ENCODE results near the gene CAPN11. TPM values are rescaled to one million over a fixed set of nuclear protein-coding genes. Genes with fewer than 3 reads are reported as not detected.
A peak's percentile ranks its signal among the peaks of the same experiment; 100 is the strongest.

CAPN11 gene
- total RNA-seq, 6 experiments from 2014 or later: 0.22 to 0.31 TPM; not detected in 4

DNA sequence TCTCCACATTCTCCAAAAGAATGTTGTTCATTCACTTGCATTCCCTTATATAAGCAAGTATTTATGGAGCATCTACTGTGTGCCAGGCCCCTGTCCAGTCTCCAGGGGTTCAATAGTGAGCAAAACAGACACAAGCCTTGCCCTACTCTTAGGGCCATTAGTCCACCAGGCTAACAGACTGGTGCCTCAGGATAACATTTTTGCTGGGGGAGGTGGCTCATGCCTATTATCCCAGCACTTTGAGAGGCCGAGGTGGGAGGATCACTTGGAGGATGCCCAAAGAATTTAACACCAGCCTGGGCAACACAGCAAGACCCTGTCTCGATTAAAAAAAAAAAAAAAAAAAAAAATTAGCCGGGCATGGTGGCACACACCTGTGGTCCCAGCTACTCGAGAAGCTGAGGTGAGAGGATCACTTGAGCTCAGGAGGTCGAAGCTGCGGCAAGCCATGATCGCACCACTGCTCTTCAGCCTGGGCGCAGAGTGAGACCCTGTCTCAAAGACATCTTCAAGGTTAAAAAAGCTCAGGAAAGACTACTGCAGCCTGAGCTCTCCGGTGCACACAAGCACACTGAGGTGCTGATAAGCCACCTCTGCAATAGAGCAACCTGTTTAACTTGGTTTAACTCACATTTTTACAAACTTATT is 19.9 kb downstream of the CAPN11 start:
- Histone ChIP-seq H3K4me3 (no peak overlapping the region), H3K9me3 (no peaks in the 10 kb centered on the region), H3K27me3 (no peaks in the 10 kb centered on the region), H3K27ac (peak overlapping the region in 1 of 3 donors; percentile 10), H3K36me3 (no peaks in the 10 kb centered on the region), H3K4me1 (no peaks in the 10 kb centered on the region)
- ATAC-seq: no peak
- 100% methylated on average over 1 of the region's 9 CpGs for WGBS (ENCODE audit: insufficient coverage, low coverage, low lambda C conversion rate, missing lambda C conversion rate)
- no peak for DNase-seq
- intact Hi-C loops (cut with DNase I): loop anchor here in 1 of 2 donors (10.0 kb wide), 1 partner anchor 56 kb away; no protein-coding TSS in a partner anchor
- no peak for TF ChIP-seq POLR2A (IDR thresholded peaks at IDR 0.05)
- TF ChIP-seq, protein P1, sequence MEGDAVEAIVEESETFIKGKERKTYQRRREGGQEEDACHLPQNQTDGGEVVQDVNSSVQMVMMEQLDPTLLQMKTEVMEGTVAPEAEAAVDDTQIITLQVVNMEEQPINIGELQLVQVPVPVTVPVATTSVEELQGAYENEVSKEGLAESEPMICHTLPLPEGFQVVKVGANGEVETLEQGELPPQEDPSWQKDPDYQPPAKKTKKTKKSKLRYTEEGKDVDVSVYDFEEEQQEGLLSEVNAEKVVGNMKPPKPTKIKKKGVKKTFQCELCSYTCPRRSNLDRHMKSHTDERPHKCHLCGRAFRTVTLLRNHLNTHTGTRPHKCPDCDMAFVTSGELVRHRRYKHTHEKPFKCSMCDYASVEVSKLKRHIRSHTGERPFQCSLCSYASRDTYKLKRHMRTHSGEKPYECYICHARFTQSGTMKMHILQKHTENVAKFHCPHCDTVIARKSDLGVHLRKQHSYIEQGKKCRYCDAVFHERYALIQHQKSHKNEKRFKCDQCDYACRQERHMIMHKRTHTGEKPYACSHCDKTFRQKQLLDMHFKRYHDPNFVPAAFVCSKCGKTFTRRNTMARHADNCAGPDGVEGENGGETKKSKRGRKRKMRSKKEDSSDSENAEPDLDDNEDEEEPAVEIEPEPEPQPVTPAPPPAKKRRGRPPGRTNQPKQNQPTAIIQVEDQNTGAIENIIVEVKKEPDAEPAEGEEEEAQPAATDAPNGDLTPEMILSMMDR (IDR thresholded peaks at IDR 0.05): no peak

DNA sequence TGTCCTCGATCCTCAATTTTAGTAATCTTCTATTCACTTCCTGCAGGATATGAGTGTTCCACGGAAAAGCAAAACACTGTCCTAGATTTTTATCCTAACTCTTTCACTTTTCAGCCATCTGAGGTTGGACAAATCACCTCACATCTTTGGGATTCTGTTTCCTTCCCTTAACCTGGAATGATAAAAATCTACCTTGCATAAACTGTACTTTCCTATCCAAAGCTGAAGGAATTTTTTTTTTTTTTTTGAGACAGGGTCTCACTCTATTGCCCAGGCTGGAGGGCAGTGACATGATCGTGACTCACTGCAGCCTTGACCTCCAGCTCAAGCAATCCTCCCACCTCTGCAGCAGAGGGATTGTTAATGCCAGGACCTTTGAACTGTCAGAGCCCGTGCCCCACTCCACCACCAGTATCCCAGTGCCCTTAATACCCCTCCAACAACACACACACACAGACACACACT is 20.5 kb downstream of the CAPN11 start:
- Histone ChIP-seq H3K27me3 (no peaks in the 10 kb centered on the region), H3K4me3 (no peak overlapping the region), H3K27ac (peak overlapping the region in 1 of 3 donors; percentile 10), H3K4me1 (no peaks in the 10 kb centered on the region), H3K36me3 (no peaks in the 10 kb centered on the region), H3K9me3 (no peaks in the 10 kb centered on the region)
- TF ChIP-seq, protein P1 (IDR thresholded peaks at IDR 0.05): no peak
- TF ChIP-seq POLR2A (IDR thresholded peaks at IDR 0.05): no peak
- intact Hi-C loops (cut with DNase I): loop anchor here in 1 of 2 donors (10.0 kb wide), 1 partner anchor 56 kb away; no protein-coding TSS in a partner anchor
- DNase-seq (no peak), ATAC-seq (peak; percentile 7 to 76 (median 28))
- 18% methylated on average over 3 of the region's 4 CpGs for WGBS (ENCODE audit: insufficient coverage, low coverage, low lambda C conversion rate, missing lambda C conversion rate)

DNA sequence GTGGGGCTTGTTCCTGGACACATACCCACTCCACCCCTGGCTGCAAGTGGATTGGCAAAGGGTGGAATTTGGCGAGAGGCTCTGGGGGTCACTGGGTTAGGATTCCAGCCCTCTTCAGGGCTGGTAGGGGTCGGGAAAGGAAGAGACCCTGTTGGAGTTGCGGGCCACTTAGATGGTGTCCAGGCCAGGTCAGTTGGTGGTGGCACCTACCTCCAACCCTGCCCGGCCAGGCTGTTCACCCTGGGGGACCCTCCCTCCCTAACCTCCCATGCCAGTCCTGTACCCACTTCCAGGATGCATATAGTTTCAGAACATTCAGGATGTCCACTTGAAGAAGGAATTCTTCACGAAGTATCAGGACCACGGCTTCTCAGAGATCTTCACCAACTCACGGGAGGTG is 21.0 kb downstream of the CAPN11 start:
- H3K27me3 ChIP-seq: no peaks in the 10 kb centered on the region
- ATAC-seq: no peak

DNA sequence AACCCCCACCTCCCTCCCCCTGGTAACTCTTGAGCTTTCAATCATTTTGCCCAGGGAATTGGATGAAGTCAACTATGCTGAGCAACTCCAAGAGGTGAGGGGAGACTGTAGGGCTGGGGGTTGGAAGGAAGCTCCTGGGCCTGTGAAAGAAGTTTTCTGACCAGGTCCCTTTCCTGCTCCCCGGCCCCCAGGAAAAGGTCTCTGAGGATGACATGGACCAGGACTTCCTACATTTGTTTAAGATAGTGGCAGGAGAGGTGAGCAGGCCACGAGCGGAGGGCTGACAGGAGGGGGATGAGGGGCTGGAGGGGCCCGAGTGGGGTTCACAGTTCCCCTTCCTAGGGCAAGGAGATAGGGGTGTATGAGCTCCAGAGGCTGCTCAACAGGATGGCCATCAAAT is 21.8 kb downstream of the CAPN11 start:
- DNase-seq (no peak), ATAC-seq (no peak)
- Histone ChIP-seq H3K4me1 (no peaks in the 10 kb centered on the region), H3K4me3 (no peak overlapping the region), H3K36me3 (no peaks in the 10 kb centered on the region), H3K27me3 (no peaks in the 10 kb centered on the region), H3K9me3 (no peaks in the 10 kb centered on the region), H3K27ac (no peak overlapping the region)
- no CpG with 5 or more reads among the region's 4 CpGs for WGBS (ENCODE audit: insufficient coverage, low coverage, low lambda C conversion rate, missing lambda C conversion rate)
- TF ChIP-seq POLR2A (IDR thresholded peaks at IDR 0.05): no peak
- TF ChIP-seq, protein P1 (IDR thresholded peaks at IDR 0.05): no peak
- intact Hi-C loops (cut with DNase I): no loop called here

More for the DNA sequence above, 21.0 kb downstream of the CAPN11 start:
- no peak overlapping the region for H3K27ac ChIP-seq
- H3K4me3 ChIP-seq: no peak overlapping the region
- WGBS (ENCODE audit: insufficient coverage, low coverage, low lambda C conversion rate, missing lambda C conversion rate): 80% methylated on average over 3 of the region's 7 CpGs
- no peaks in the 10 kb centered on the region for H3K36me3 ChIP-seq
- H3K9me3 ChIP-seq: no peaks in the 10 kb centered on the region
- no peak for DNase-seq
- TF ChIP-seq, protein P1 (IDR thresholded peaks at IDR 0.05): no peak
- TF ChIP-seq POLR2A (IDR thresholded peaks at IDR 0.05): no peak
- intact Hi-C loops (cut with DNase I): loop anchor here in 1 of 2 donors (10.0 kb wide), 1 partner anchor 55 kb away; no protein-coding TSS in a partner anchor
- H3K4me1 ChIP-seq: no peaks in the 10 kb centered on the region
